IPS-18a (cell line): ENCODE data around the gene GZMA.

Source experiments
- H3K27ac ChIP-seq: one replicate; pipeline ENCODE4 v1.5.1; 2013; ENCODE audit warnings: low read length
- H3K27me3 ChIP-seq: one replicate; pipeline ENCODE4 v1.6.1; 2013; ENCODE audit warnings: mild to moderate bottlenecking, low read length; ENCODE audit not compliant: control insufficient read depth, insufficient read depth
- H3K36me3 ChIP-seq: one replicate; pipeline ENCODE4 v1.6.1; 2013; ENCODE audit warnings: low read depth, low read length; ENCODE audit not compliant: control insufficient read depth
- H3K4me1 ChIP-seq: one replicate; pipeline ENCODE4 v1.6.1; 2013; ENCODE audit warnings: low read depth, low read length; ENCODE audit not compliant: control insufficient read depth
- H3K4me3 ChIP-seq: one replicate; pipeline ENCODE4 v1.5.1; 2013; ENCODE audit warnings: low read length
- H3K9ac ChIP-seq: one replicate; pipeline ENCODE4 v1.6.1; 2013; ENCODE audit warnings: mild to moderate bottlenecking, low read length, moderate library complexity
- H3K9me3 ChIP-seq: one replicate; pipeline ENCODE4 v1.6.1; 2013; ENCODE audit warnings: low read depth, low read length; ENCODE audit not compliant: control insufficient read depth

GZMA gene

DNA sequence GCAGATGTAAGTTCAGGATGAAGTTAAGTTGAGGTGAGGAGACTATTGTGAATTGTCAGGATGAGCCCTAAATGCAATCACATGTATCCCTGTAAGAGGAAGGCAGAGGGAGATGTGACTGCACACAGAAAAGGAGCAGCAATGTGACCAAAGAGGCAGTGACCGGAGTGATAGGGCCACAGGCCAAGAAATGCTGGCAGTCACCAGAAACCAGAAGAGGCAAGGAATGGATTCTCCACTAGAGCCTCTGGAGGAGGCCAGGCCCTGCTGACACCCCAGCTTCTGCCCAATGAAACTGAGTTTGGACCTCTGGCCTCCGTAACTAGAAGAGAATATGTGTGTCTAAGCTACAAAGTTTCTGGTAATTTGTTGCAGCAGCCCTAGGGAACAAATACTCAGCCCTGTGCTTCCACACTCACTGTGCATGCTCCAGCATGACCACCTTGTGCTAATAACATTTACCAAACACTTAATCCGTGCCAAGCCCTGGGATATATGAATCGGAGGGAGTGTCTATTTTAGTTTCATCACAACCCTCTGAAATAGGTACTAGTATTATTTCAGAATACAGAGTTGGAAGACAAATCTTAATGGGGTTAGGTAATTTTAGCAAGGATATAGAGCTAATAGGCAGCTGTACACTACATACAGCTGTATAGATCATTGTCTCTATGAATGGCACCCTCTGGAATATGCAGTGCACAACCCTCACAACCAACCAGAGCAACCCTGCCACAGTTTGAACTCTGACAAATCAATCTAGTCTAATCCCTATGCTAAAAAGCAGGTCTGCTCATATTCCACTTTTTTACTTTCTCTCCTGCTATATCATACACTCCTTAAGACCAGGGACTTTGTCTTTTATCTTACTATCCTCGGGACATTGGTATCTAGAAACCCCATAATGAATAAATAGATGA, 49.7 kb downstream of the GZMA start:
- Histone ChIP-seq H3K9ac (no peak overlapping the region), H3K27ac (no peak overlapping the region), H3K36me3 (no peaks in the 10 kb centered on the region), H3K9me3 (no peaks in the 10 kb centered on the region), H3K27me3 (no peaks in the 10 kb centered on the region), H3K4me1 (no peaks in the 10 kb centered on the region), H3K4me3 (no peak overlapping the region)

DNA sequence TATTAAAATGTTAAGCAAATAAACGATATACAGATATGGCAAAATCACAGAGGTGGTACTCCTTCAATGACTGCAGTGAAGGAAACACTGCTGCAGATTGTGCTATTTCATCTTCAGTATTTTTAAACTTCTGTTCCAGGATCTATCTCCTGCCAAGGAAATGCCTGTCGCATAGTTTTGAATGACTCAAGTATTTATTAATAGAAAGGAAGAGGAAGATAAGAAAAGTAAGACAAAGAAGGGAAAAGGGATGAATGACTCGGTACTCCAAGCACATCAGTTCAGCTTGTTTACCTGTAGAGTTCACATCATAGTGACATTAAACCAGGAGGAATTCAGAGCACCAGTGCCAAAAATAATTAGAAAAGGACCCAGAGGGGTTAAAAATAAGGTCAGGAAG, 52.4 kb downstream of the GZMA start:
- Histone ChIP-seq H3K9ac (no peak overlapping the region), H3K27me3 (no peaks in the 10 kb centered on the region), H3K27ac (no peak overlapping the region), H3K4me3 (no peak overlapping the region), H3K9me3 (no peaks in the 10 kb centered on the region), H3K36me3 (no peaks in the 10 kb centered on the region), H3K4me1 (no peaks in the 10 kb centered on the region)
